ENCODE data around the gene TBL2.

DNA sequence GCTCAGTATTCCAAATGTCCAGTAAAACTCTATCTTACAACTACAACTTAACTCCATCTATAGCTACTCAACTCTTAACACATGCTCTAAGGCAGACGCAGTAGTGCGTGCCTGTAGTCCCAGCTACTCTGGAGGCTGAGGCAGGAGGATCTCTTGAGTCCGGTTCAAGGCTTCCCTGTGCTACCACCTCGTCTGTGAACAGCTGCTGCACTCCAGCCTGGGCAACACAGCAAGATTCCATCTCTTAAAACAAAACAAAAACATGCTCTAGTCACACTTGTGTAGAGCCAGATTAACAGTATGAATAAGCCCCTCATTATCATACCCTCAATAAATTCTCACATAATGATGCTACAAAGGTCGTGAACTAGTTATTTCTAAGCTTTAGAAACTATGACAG is 59.9 kb downstream of the TBL2 start:
- TF ChIP-seq, protein P1, sequence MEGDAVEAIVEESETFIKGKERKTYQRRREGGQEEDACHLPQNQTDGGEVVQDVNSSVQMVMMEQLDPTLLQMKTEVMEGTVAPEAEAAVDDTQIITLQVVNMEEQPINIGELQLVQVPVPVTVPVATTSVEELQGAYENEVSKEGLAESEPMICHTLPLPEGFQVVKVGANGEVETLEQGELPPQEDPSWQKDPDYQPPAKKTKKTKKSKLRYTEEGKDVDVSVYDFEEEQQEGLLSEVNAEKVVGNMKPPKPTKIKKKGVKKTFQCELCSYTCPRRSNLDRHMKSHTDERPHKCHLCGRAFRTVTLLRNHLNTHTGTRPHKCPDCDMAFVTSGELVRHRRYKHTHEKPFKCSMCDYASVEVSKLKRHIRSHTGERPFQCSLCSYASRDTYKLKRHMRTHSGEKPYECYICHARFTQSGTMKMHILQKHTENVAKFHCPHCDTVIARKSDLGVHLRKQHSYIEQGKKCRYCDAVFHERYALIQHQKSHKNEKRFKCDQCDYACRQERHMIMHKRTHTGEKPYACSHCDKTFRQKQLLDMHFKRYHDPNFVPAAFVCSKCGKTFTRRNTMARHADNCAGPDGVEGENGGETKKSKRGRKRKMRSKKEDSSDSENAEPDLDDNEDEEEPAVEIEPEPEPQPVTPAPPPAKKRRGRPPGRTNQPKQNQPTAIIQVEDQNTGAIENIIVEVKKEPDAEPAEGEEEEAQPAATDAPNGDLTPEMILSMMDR (IDR thresholded peaks at IDR 0.05) = no peak
- TF ChIP-seq TCF7L2 (IDR thresholded peaks at IDR 0.05; ENCODE audit: low read depth, low read length) (no peak), POLR2AphosphoS5 (IDR thresholded peaks at IDR 0.05; ENCODE audit: low read depth, low read length) (no peak), SIN3A (IDR thresholded peaks at IDR 0.05; ENCODE audit: borderline replicate concordance, insufficient read depth, low read depth, low read length) (no peak)
- TF ChIP-seq, protein P2, sequence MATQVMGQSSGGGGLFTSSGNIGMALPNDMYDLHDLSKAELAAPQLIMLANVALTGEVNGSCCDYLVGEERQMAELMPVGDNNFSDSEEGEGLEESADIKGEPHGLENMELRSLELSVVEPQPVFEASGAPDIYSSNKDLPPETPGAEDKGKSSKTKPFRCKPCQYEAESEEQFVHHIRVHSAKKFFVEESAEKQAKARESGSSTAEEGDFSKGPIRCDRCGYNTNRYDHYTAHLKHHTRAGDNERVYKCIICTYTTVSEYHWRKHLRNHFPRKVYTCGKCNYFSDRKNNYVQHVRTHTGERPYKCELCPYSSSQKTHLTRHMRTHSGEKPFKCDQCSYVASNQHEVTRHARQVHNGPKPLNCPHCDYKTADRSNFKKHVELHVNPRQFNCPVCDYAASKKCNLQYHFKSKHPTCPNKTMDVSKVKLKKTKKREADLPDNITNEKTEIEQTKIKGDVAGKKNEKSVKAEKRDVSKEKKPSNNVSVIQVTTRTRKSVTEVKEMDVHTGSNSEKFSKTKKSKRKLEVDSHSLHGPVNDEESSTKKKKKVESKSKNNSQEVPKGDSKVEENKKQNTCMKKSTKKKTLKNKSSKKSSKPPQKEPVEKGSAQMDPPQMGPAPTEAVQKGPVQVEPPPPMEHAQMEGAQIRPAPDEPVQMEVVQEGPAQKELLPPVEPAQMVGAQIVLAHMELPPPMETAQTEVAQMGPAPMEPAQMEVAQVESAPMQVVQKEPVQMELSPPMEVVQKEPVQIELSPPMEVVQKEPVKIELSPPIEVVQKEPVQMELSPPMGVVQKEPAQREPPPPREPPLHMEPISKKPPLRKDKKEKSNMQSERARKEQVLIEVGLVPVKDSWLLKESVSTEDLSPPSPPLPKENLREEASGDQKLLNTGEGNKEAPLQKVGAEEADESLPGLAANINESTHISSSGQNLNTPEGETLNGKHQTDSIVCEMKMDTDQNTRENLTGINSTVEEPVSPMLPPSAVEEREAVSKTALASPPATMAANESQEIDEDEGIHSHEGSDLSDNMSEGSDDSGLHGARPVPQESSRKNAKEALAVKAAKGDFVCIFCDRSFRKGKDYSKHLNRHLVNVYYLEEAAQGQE (IDR thresholded peaks at IDR 0.05; ENCODE audit: insufficient read depth in 1 of 2, low read depth in 2 of 2, low read length in 1 of 2) = no peak
